NOMO-1 treated with dmso at 0.1 percent for 144 hours (cell line): ENCODE results near the gene LRP1B.
"Not testable (repeated sequence)": the region's sequence is repeated elsewhere in the genome, so short reads cannot be mapped to it uniquely, and the experiment has no call there.

Source experiments
- DNase-seq: peaks from one replicate; lab custom pipeline; 2025; ENCODE audit not compliant: unreplicated experiment; lab: John Stamatoyannopoulos, UW

Gene LRP1B

GRCh38 chr2:142104134-142104758 is 26.6 kb downstream of the LRP1B start:
- no peak for DNase-seq

DNA sequence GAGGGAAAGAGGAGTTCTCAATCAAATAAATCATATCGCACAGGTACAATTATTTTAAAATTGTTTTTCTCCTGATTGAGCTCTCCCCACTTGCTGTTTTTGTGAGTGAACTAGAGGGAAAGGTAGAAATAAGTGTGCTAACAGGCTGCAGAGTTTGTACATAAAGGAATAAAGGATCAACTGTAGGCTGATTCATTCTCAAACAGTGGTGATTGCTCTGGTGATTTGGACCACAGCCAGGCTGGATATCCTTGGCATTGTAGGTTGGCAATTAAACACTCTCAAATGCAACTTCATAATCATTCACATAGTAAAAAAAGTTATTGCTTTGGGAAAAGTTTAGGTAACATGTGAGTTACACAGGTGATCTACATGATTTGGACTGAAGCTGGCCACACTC is 29.8 kb downstream of the LRP1B start:
- DNase-seq = no peak

- DNase-seq = no peak
Measured at GRCh38 chr2:142100139-142100873, 30.5 kb downstream of the LRP1B start.

DNA sequence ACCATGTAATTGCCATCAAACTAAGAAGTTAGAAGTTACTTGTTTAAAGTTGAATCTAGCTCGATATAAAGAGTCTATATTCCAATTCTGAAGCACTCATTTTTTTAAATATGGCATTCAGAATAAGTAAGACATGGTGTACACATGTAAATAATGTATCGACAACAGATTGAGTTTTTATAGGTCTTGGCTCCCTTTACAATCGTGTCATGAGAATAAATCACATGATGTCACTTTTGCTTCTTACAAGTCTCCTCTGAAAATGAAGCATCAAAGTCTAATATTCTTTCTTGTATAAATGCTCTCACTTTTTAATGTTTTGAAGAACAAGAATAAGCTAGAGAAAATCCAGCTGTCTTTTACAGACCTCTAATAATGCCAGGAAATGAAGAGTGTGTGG is 33.1 kb downstream of the LRP1B start:
- no peak for DNase-seq

GRCh38 chr2:142095647-142096046 is 35.2 kb downstream of the LRP1B start:
- DNase-seq = no peak

GRCh38 chr2:142094233-142094632 is 36.6 kb downstream of the LRP1B start:
- no peak for DNase-seq

- DNase-seq = no peak
Measured at GRCh38 chr2:142088058-142088568, 42.7 kb downstream of the LRP1B start.

DNA sequence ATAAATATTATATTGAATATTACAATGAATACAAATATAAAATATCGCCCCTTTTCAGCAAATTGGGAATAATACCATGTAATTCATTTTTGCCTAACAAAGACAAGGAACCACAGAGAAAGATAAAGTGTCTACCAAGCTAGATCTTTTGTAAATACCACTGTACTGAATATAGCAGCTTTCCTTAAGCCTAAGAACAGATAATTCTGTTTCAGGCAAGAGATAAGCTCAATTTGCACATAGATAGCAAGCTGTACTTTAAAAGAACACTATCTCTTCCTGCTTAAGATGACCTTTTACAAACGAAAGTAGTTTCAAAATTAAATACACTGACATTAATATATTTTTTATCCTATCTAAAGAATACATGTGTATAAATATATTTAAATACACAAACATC is 43.2 kb downstream of the LRP1B start:
- DNase-seq = not testable (repeated sequence)

GRCh38 chr2:142082368-142082767 is 48.4 kb downstream of the LRP1B start:
- no peak for DNase-seq

- DNase-seq = no peak
Measured at GRCh38 chr2:142076317-142076716, 54.5 kb downstream of the LRP1B start.

- no peak for DNase-seq
Measured at GRCh38 chr2:142075826-142076225, 55.0 kb downstream of the LRP1B start.

GRCh38 chr2:142069251-142069888 is 61.4 kb downstream of the LRP1B start:
- DNase-seq = no peak

GRCh38 chr2:142065700-142066099 is 65.1 kb downstream of the LRP1B start:
- DNase-seq = no peak

DNA sequence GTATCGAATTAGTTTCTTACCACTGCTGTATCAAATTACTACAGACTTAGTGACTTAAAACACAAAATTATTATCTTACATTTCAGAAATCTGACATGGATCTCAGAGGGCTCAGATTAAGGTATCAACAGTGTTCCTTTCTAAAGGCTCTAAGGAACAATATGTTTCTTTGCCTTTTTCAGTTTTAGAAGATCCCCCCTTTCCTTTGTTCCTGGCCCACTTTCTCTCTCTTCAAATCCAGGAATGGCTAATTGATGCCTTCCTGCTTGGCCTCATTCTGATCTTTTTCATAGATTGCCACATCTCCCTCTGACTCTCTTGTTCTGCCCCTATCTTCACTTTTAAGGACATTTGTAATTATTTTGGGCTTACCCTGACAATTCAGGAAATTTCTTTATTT is 65.7 kb downstream of the LRP1B start:
- no peak for DNase-seq

GRCh38 chr2:142061733-142062132 is 69.1 kb downstream of the LRP1B start:
- DNase-seq = no peak

DNA sequence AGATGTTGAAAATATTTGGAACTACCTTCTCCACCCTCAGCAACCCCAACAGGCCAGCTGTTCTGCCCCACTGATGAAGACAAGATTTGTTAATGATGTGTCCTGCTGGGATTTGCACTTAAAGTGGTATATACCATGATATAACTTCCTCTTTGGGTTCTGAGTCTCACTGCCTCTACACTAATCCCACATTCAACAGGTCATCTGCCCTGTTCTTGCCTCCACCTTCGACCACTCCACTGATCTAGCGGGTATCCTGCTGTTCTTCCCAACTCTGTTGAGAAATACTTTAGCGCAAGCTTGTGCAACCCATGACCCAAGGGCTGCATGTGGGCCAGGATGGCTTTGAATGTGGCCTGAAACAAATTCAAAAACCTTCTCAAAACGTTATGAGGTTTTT is 72.7 kb downstream of the LRP1B start:
- no peak for DNase-seq

DNA sequence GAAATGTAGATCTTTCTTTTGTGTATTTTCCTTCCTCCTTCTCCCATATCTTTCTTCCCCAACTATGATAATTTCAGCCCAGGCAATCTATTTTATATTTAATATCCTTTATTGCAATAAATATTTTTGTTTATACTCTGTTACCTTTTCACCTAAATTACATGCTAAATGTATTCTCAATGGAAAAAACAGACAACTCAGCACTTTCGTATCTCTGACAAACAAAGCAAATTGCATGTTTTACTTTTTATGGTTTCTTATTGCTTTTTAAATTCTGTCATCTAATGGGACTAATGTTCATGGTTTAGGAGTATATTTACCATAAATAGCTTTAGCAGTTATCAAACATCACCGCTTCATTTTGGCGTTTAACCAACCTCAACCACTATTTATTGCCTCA is 74.0 kb downstream of the LRP1B start:
- DNase-seq = no peak

DNA sequence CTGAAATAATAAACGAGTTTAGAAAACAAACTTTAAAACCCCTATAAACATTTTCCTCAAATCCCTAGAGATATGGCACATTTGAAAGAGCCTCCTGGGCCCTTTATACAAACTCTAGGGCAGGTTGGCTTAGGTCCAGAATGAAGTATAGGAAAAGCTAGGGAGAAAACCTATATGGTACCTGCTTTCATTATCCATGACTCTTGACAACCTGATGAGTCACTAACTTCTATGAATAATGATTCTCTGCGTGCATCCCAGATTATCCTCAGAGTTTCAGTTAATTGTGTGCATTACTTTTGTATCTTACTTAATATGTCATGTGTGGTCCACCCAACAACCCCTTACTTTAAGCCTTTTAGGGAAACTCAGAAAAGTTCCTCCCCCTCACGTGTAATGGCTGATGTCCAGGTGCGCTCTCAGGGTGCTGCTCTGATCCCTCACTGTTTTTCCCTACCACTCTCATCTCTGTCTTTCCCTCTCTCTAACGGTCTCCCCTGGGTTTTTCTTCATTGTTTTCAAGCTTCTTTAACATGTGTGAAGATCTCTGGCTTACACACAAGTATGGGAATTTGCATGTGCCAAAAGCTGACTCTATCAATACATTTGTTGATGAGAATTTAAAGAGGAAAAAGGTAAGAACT is 78.5 kb downstream of the LRP1B start:
- DNase-seq = no peak

GRCh38 chr2:142048581-142048980 is 82.2 kb downstream of the LRP1B start:
- DNase-seq = no peak

DNA sequence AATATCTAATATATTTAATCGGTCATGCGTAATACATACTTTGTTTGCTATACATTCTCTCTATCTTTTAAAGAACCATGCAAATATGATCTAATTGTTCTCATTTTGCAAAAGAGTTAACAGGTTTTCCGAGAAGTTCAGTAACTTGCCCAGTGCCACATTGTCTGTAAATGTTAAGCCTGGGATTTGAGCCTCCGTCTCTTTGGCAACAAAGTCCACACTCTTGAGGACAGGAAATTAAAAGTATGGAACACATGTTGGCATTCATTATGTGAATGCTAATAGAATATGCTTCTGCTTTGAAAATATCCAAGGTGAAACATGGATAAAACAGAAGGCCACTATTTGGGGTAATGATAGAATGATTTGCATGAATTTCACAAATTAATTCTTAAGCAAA is 85.2 kb downstream of the LRP1B start:
- DNase-seq = no peak

DNA sequence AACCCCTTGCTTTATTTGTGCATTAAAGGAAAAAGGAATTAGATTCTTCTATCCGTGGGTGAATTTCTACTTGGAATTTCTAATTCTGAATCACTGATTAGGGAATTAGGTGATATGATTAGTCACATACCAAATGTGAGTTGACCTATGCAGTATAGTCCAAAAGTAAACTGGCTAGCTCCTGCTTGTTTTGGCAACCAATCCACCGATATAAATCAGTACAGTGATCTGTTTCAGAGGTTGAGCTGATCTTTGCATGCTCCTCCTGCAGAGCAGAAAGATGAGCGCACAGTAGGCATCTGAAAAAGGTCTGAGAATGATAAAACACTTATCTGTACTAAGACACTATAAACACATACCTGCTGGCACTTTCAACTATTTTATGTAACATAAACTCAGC is 86.6 kb downstream of the LRP1B start:
- no peak for DNase-seq
